AG04449 (cell line): Measurements from ENCODE around the gene STK32B.

Experiments used
- CTCF ChIA-PET: fragments of 350-600 bp; formaldehyde crosslinking; extraction: SDS; loops from one replicate; lab custom pipeline; 2021; ENCODE audit warnings: antibody characterized with exemption; lab: Yijun Ruan, JAX
- POLR2A ChIA-PET: fragments of 400-600, 350-600 bp; formaldehyde crosslinking; extraction: SDS; loops from one replicate; lab custom pipeline; 2020; ENCODE audit warnings: antibody characterized with exemption, inconsistent platforms; lab: Yijun Ruan, JAX
- DNase-seq: peaks from one replicate; pipeline ENCODE4 v3.0.0-alpha.2; 2010; ENCODE audit warnings: low read depth, low spot score
- H3K4me3 ChIP-seq: 2 replicates; pipeline ENCODE4 v1.5.1; 2011; ENCODE audit warnings: low read depth, mild to moderate bottlenecking, control low read depth, low read length
- CTCF ChIP-seq: IDR thresholded peaks from one replicate; pipeline ENCODE4 v1.5.1; 2011; ENCODE audit warnings: mild to moderate bottlenecking, moderate library complexity, low read length, control low read depth, inconsistent platforms; ENCODE audit not compliant: insufficient read depth; ENCODE audit errors: missing control alignments

The STK32B gene

GRCh38 chr4:5364406-5364805 lies 313.1 kb downstream of the STK32B start:
- ChIA-PET CTCF (no interaction called here), POLR2A (no interaction called here)
- DNase-seq, result no peak
- TF ChIP-seq CTCF, result no peak
- no peak overlapping the region for H3K4me3 ChIP-seq

- peak; percentile 89 for DNase-seq
- no peak for TF ChIP-seq CTCF
- ChIA-PET CTCF (no interaction called here), POLR2A (no interaction called here)
- H3K4me3 ChIP-seq, result no peak overlapping the region
Observed at GRCh38 chr4:5365071-5366008, 314.1 kb downstream of the STK32B start.

GRCh38 chr4:5366009-5366386 lies 314.7 kb downstream of the STK32B start:
- H3K4me3 ChIP-seq, result no peak overlapping the region
- ChIA-PET POLR2A (interaction anchor here (0.7 kb wide), 1 partner anchor 16 kb away, joined by 3 read pairs; no protein-coding TSS in a partner anchor), CTCF (no interaction called here)
- DNase-seq, result no peak
- no peak for TF ChIP-seq CTCF

- CTCF ChIA-PET, result interaction anchor here (1.2 kb wide), 1 partner anchor 34 kb away, joined by 5 read pairs; no protein-coding TSS in a partner anchor
- POLR2A ChIA-PET, result interaction anchor here (0.7 kb wide), 1 partner anchor 16 kb away, joined by 3 read pairs; no protein-coding TSS in a partner anchor
- TF ChIP-seq CTCF, result no peak
- H3K4me3 ChIP-seq, result no peak overlapping the region
- peak; percentile 10 for DNase-seq
Observed at GRCh38 chr4:5366421-5366820, 315.1 kb downstream of the STK32B start.

GRCh38 chr4:5368426-5368825 lies 317.1 kb downstream of the STK32B start:
- POLR2A ChIA-PET, result no interaction called here
- H3K4me3 ChIP-seq, result no peak overlapping the region

More at GRCh38 chr4:5368426-5368825, 317.1 kb downstream of the STK32B start:
- DNase-seq, result no peak
- no peak for TF ChIP-seq CTCF
- CTCF ChIA-PET, result no interaction called here
